Right lobe of liver (tissue), 6 donors: ENCODE measurements around the gene PHF3. TPM values are rescaled to one million over a fixed set of nuclear protein-coding genes. Genes with fewer than 3 reads are reported as not detected.

ENCODE experiments used
- ATAC-seq, 4 donors: fragments of 200-7000 bp; cut with Tn5 transposase; one replicate each; pipeline ENCODE4 v1.9.1; 2020; ENCODE audit warnings: mild to moderate bottlenecking in 4 of 4, moderate library complexity in 4 of 4
- DNase-seq, 3 donors: peaks; one replicate each; pipeline ENCODE4 v3.0.0-alpha.2; 2020
- H3K27ac ChIP-seq, 3 donors: fragments of 200-600 bp; one replicate each; pipeline ENCODE4 v1.8.0; 2022
- H3K27me3 ChIP-seq, 2 donors: fragments of 200-600 bp; one replicate each; pipeline ENCODE4 v1.8.0; 2022
- H3K36me3 ChIP-seq, 4 donors: fragments of 200-600 bp; sonication (generic) in 1 of 4; one replicate each; pipeline versions ENCODE4 v1.5.1 to v1.8.0; 2017 to 2022; ENCODE audit warnings: control low read depth in 1 of 4
- H3K4me1 ChIP-seq, 4 donors: fragments of 200-600 bp; sonication (generic) in 1 of 4; one replicate each; pipeline versions ENCODE4 v1.5.1 to v1.8.0; 2017 to 2022; ENCODE audit warnings: control low read depth in 1 of 4
- H3K4me3 ChIP-seq, 3 donors: fragments of 200-600 bp; one replicate each; pipeline ENCODE4 v1.8.0; 2022
- H3K9me3 ChIP-seq, 4 donors: fragments of 200-600 bp; sonication (generic) in 1 of 4; one replicate each; pipeline versions ENCODE4 v1.5.1 to v1.8.0; 2017 to 2022; ENCODE audit warnings: control low read depth in 1 of 4
- POLR2A ChIP-seq: fragments of 450-650 bp; IDR thresholded peaks from one replicate; pipeline ENCODE4 v1.6.1; 2017; ENCODE audit warnings: antibody characterized with exemption, mild to moderate bottlenecking
- WGBS: methylation state at CpG from one replicate; pipeline ENCODE4 v1.1.6; 2018; ENCODE audit warnings: low coverage, low lambda C conversion rate; ENCODE audit not compliant: insufficient coverage; ENCODE audit errors: missing lambda C conversion rate; 5-methylcytosine and 5-hydroxymethylcytosine counted together
- intact Hi-C, 2 donors: fragments of 100-400 bp; cut with DNase I; formaldehyde crosslinking; loops; one replicate each; pipeline versions ENCODE4 v1.11.2 to v1.14.1; 2022
- total RNA-seq, 6 experiments: library from RNA; depleted of rRNA in 2 of 6; stranded (reverse); fragments of >200 nt in 2 of 6; fragmentation: NEBNext Ultra II Directional in 3 of 6; extraction: Animal tissue kit (Norgen Biotek cat#: 25700) in 3 of 6; gene quantifications; one replicate each; pipeline versions ENCODE4 v1.1.0 to v1.2.4, GENCODE V29; 2016 to 2023
- TF ChIP-seq, protein P1 (sequence below), 4 donors: fragments of 200-600 bp in 3 of 4; fragments of 450-650 bp in 1 of 4; IDR thresholded peaks; one replicate each; pipeline versions ENCODE4 v1.5.1 to v1.8.0; 2016 to 2022; ENCODE audit warnings: antibody characterized with exemption in 4 of 4, mild to moderate bottlenecking in 2 of 4
- donor health status: DM: no; HTN: yes; CAD: no.
- donor health status: DM: no; HTN: no; CAD: no.
- donor health status: DM: no; HTN: no; CAD: no.
- donor health status: DM: no; HTN: yes; CAD: no.
- donor health status: DM: no; HTN: yes; CAD: no.

PHF3 gene
- total RNA-seq, 6 experiments from 2014 or later = 22.1 to 35.2 (median 31.5) TPM

DNA sequence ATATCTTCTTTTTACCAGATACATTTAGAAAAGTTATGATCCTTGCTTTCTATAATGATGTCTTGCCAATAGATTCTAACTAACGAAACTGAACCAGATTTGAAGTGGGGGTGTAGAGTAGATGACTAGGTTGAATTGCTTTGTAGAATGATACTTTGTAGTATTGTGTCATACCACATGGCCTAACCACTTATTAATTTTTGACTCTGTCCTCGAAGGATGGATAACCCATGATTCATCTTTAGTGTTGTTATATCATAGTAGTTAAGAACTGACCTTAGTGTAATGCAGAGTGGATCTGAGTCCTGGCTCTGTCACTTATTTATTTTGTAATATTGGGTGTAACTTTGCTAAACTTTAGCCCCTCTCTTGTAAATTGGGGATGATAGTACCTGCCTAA, 4.5 kb downstream of the PHF3 start:
- WGBS = 10% methylated on average over 2 of the region's 2 CpGs
- H3K27me3 ChIP-seq = no peaks in the 10 kb centered on the region
- intact Hi-C loops = no loop called here
- H3K36me3 ChIP-seq = no peaks in the 10 kb centered on the region
- TF ChIP-seq POLR2A = no peak
- TF ChIP-seq, protein P1, sequence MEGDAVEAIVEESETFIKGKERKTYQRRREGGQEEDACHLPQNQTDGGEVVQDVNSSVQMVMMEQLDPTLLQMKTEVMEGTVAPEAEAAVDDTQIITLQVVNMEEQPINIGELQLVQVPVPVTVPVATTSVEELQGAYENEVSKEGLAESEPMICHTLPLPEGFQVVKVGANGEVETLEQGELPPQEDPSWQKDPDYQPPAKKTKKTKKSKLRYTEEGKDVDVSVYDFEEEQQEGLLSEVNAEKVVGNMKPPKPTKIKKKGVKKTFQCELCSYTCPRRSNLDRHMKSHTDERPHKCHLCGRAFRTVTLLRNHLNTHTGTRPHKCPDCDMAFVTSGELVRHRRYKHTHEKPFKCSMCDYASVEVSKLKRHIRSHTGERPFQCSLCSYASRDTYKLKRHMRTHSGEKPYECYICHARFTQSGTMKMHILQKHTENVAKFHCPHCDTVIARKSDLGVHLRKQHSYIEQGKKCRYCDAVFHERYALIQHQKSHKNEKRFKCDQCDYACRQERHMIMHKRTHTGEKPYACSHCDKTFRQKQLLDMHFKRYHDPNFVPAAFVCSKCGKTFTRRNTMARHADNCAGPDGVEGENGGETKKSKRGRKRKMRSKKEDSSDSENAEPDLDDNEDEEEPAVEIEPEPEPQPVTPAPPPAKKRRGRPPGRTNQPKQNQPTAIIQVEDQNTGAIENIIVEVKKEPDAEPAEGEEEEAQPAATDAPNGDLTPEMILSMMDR (IDR thresholded peaks at IDR 0.05) = no peak
- ATAC-seq (peak in 1 of 4 donors; percentile 21), DNase-seq (no peak)
- H3K9me3 ChIP-seq = no peaks in the 10 kb centered on the region
- no peak overlapping the region for H3K4me3 ChIP-seq
- peaks cover 0 to 40% (median 15%) of the 10 kb centered on the region in 4 donors for H3K4me1 ChIP-seq
- no peak overlapping the region for H3K27ac ChIP-seq

DNA sequence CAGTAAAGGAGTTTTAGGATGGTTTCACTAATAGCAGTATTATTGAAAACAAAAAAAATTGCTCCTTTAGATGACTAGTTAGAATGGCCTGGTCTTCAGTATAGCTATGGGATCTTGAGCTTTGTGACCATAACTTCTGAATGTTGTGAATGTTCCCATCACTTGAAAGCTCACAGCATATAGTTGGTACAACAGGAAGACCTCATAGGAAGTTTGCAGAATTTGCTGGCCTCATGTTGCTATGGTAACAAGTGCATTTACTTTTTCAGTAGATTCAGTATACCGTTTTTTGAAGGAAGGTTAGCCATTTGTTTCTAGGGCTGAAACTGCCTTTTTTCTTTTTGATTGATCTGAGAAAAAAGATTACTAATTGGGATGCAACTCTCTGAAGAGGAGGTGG, 8.3 kb downstream of the PHF3 start:
- no peak for TF ChIP-seq POLR2A
- TF ChIP-seq, protein P1 (IDR thresholded peaks at IDR 0.05) = no peak
- H3K36me3 ChIP-seq = no peaks in the 10 kb centered on the region
- no peaks in the 10 kb centered on the region for H3K9me3 ChIP-seq
- DNase-seq (no peak), ATAC-seq (peak in 1 of 4 donors; percentile 53)
- intact Hi-C loops = no loop called here
- H3K27ac ChIP-seq = no peak overlapping the region
- 29% methylated on average over 1 of the region's 1 CpG for WGBS
- peaks cover 0 to 38% (median 16%) of the 10 kb centered on the region in 4 donors for H3K4me1 ChIP-seq
- no peaks in the 10 kb centered on the region for H3K27me3 ChIP-seq
- H3K4me3 ChIP-seq = no peak overlapping the region

DNA sequence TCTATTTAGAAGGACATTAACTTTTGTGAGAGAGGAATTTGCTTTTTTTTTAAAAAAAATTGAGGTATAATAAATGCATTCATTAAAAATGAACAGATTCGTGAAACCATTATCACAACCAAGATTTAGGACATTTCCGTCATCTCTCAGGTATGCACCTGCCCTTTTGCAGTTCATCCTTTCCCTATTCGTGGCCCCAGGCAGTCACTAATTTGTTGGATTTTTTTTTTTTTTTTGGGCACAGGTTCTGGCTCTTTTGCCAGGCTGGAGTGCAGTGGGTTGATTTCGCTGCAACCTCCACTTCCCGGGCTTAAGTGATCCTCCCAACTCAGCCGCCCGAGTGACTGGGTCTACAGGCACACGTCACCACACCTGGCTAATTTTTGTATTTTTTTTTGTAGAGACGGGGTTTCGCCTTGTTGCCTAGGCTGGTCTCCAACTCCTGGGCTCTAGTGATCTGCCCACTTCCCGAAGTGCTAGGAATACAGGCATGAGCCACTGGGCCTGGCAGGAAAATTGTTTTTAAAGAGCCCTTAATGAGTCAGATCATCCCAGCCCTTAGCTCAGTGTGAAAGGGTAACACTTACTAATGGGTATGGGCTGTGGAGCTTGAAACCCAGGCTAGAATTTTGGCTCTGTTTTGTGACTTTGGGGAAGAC, 9.2 kb downstream of the PHF3 start:
- TF ChIP-seq, protein P1 (IDR thresholded peaks at IDR 0.05) = no peak
- no peak for TF ChIP-seq POLR2A
- no peak overlapping the region for H3K4me3 ChIP-seq
- WGBS = 76% methylated on average over 11 of the region's 11 CpGs
- no peak overlapping the region for H3K27ac ChIP-seq
- H3K27me3 ChIP-seq = no peaks in the 10 kb centered on the region
- DNase-seq = no peak
- no peaks in the 10 kb centered on the region for H3K9me3 ChIP-seq
- no peaks in the 10 kb centered on the region for H3K36me3 ChIP-seq
- H3K4me1 ChIP-seq = peaks cover 0 to 38% (median 13%) of the 10 kb centered on the region in 4 donors
- intact Hi-C loops = no loop called here
- ATAC-seq = peak in 1 of 4 donors; percentile 45

DNA sequence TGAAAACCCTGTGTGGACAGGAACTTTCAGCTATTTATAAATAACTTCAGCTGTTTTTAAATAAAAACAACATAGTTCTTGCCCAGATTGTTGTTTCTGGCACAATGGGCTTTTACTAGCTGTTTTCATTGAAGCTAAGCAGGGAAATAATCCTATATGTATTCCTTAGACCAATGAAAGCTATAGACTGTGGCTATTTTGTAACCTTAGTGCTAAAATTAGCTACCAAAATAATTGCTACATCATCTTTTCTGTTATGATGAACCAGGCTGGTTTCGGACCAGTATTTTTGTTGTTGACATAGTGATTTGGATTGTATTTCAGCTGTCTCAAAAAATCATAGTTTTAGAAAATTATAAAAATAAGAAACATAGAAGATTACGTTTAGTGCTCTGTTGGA, 13.7 kb downstream of the PHF3 start:
- WGBS = 25% methylated on average over 2 of the region's 2 CpGs
- no peaks in the 10 kb centered on the region for H3K27me3 ChIP-seq
- DNase-seq (no peak), ATAC-seq (peak in 1 of 4 donors; percentile 39)
- peaks cover 0 to 33% (median 16%) of the 10 kb centered on the region in 4 donors for H3K4me1 ChIP-seq
- H3K9me3 ChIP-seq = no peaks in the 10 kb centered on the region
- no peaks in the 10 kb centered on the region for H3K36me3 ChIP-seq
- intact Hi-C loops = no loop called here
- H3K27ac ChIP-seq = peak overlapping the region in 1 of 3 donors; percentile 19
- H3K4me3 ChIP-seq = no peak overlapping the region
- TF ChIP-seq, protein P1 (IDR thresholded peaks at IDR 0.05) = no peak
- no peak for TF ChIP-seq POLR2A
